Stimulated activated CD4-positive, alpha-beta T cell treated with anti-CD3 and anti-CD28 coated beads, TNF-alpha, amount 100 ng/mL, for 48 hours (primary cell): ENCODE data around the gene OR9Q2.
"Not testable (repeated sequence)": the region's sequence is repeated elsewhere in the genome, so short reads cannot be mapped to it uniquely, and the experiment has no call there.

Source experiments
- DNase-seq, 3 donors: peaks; one replicate each; pipeline ENCODE4 v3.0.0-alpha.2; 2020; ENCODE audit warnings: low read depth in 3 of 3

The OR9Q2 gene

GRCh38 chr11:58188770-58189169 is at the start of gene OR9Q2:
OR9Q2 (plus strand) TSS chr11:58189070; CDS start chr11:58190491, 1,421 bp downstream.
- no peak for DNase-seq

GRCh38 chr11:58142761-58143160 is 46.1 kb upstream of the OR9Q2 start:
- no peak for DNase-seq

GRCh38 chr11:58152781-58153180 is 36.1 kb upstream of the OR9Q2 start:
- DNase-seq = no peak

GRCh38 chr11:58164389-58164788 is 24.5 kb upstream of the OR9Q2 start:
- DNase-seq = no peak

GRCh38 chr11:58164990-58165389 is 23.9 kb upstream of the OR9Q2 start:
- DNase-seq = no peak

GRCh38 chr11:58165504-58166106 is 23.3 kb upstream of the OR9Q2 start:
- DNase-seq = no peak

GRCh38 chr11:58177409-58178054 is 11.3 kb upstream of the OR9Q2 start:
- DNase-seq = no peak

- no peak for DNase-seq
Measured at GRCh38 chr11:58178444-58178843, 10.4 kb upstream of the OR9Q2 start.

- DNase-seq = no peak
Measured at GRCh38 chr11:58179648-58180047, 9.2 kb upstream of the OR9Q2 start.

GRCh38 chr11:58186938-58187337 is 1.9 kb upstream of the OR9Q2 start:
- DNase-seq = no peak

GRCh38 chr11:58192229-58192628 is 3.4 kb downstream of the OR9Q2 start:
- no peak for DNase-seq

- DNase-seq = no peak
Measured at GRCh38 chr11:58193391-58193790, 4.5 kb downstream of the OR9Q2 start.

GRCh38 chr11:58195939-58196338 is 7.1 kb downstream of the OR9Q2 start:
- DNase-seq = no peak

GRCh38 chr11:58199271-58199670 is 10.4 kb downstream of the OR9Q2 start:
- DNase-seq = no peak

- no peak for DNase-seq
Measured at GRCh38 chr11:58204042-58204441, 15.2 kb downstream of the OR9Q2 start, which contains the start of gene OR1S2. OR1S2 (minus strand) TSS chr11:58204142; CDS start chr11:58204142, 0 bp downstream.

GRCh38 chr11:58212420-58212819 is 23.6 kb downstream of the OR9Q2 start, which contains the start of gene OR1S1:
OR1S1 (plus strand) TSS chr11:58212720.
- DNase-seq = not testable (repeated sequence)

GRCh38 chr11:58216476-58216875 is 27.6 kb downstream of the OR9Q2 start:
- no peak for DNase-seq

GRCh38 chr11:58222721-58223120 is 33.9 kb downstream of the OR9Q2 start:
- no peak for DNase-seq

GRCh38 chr11:58227956-58228615 is 39.2 kb downstream of the OR9Q2 start:
- no peak for DNase-seq
